Left colon (tissue), 2 donors: ENCODE results near the gene MPND. TPM values are rescaled to one million over a fixed set of nuclear protein-coding genes. Genes with fewer than 3 reads are reported as not detected.

Experiments
- total RNA-seq, 2 donors: library from RNA; stranded (reverse); fragmentation: NEBNext Ultra II Directional; extraction: Animal tissue kit (Norgen Biotek cat#: 25700); gene quantifications; one replicate each; pipeline ENCODE4 v1.2.1, GENCODE V29; 2021
- donor health status: DM: no; HTN: no; CAD: no.
- donor health status: DM: yes; HTN: yes; CAD: no.

Gene MPND
- total RNA-seq, 2 donors from 2014 or later, result 77.3 to 84.6 TPM

Other genes with a start within 250 kb of the MPND start
- gene MAP2K2, start 219.4 kb upstream of the MPND start, total RNA-seq, result 100 to 1,000 TPM; 208 to 229 TPM
- 1 to 10 TPM; 6.7 to 7.0 TPM for gene CREB3L3, start 189.9 kb upstream of the MPND start, total RNA-seq
- gene SIRT6, start 161.0 kb upstream of the MPND start, total RNA-seq, result 100 to 1,000 TPM in 1 of 2 donors, 10 to 100 TPM in 1; 96.1 to 149 TPM
- gene ANKRD24, start 160.9 kb upstream of the MPND start, total RNA-seq, result 1 to 10 TPM; 1.0 to 1.1 TPM
- 1 to 10 TPM in 1 of 2 donors, under 1 TPM in 1; 0.40 to 2.6 TPM for gene EBI3, start 114.0 kb upstream of the MPND start, total RNA-seq
- gene YJU2, start 96.5 kb upstream of the MPND start, total RNA-seq, result 10 to 100 TPM; 17.8 to 18.1 TPM
- 10 to 100 TPM; 23.6 to 25.0 TPM for gene SHD, start 64.3 kb upstream of the MPND start, total RNA-seq
- 1 to 10 TPM in 1 of 2 donors, under 1 TPM in 1; 0.85 to 2.1 TPM for gene TMIGD2, start 41.2 kb upstream of the MPND start, total RNA-seq
- 1 to 10 TPM in 1 of 2 donors, under 1 TPM in 1; 0.95 to 1.1 TPM for gene FSD1, start 39.0 kb upstream of the MPND start, total RNA-seq
- gene STAP2, start 4.7 kb upstream of the MPND start, total RNA-seq, result 100 to 1,000 TPM; 222 to 249 TPM
- 10 to 100 TPM; 42.3 to 44.4 TPM for gene SH3GL1, start 57.0 kb downstream of the MPND start, total RNA-seq
- gene CHAF1A, start 59.1 kb downstream of the MPND start, total RNA-seq, result 10 to 100 TPM in 1 of 2 donors, 1 to 10 TPM in 1; 10.0 to 15.5 TPM
- 100 to 1,000 TPM in 1 of 2 donors, 10 to 100 TPM in 1; 90.4 to 104 TPM for gene UBXN6, start 114.2 kb downstream of the MPND start, total RNA-seq
- 10 to 100 TPM; 29.9 to 39.3 TPM for gene HDGFL2, start 128.7 kb downstream of the MPND start, total RNA-seq
- gene PLIN4, start 174.9 kb downstream of the MPND start, total RNA-seq, result 10 to 100 TPM in 1 of 2 donors, under 1 TPM in 1; 0.24 to 12.0 TPM
- 1 to 10 TPM; 1.9 to 2.2 TPM for gene PLIN5, start 191.7 kb downstream of the MPND start, total RNA-seq
- gene LRG1, start 196.5 kb downstream of the MPND start, total RNA-seq, result 10 to 100 TPM; 11.6 to 31.8 TPM
- gene SEMA6B, start 216.1 kb downstream of the MPND start, total RNA-seq, result 1 to 10 TPM; 2.6 to 2.8 TPM